HCT116 (cell line): ENCODE results near the gene UBXN10. TPM values are rescaled to one million over a fixed set of nuclear protein-coding genes. Genes with fewer than 3 reads are reported as not detected.

Experiments
- ATAC-seq: fragments of 200-7000 bp; cut with Tn5 transposase; 2 replicates; pipeline ENCODE4 v1.9.1; 2020; ENCODE audit warnings: mild to moderate bottlenecking, moderate library complexity
- BruUV-seq: library from RNA; stranded (reverse); fragments of 400-500 nt; replicated peaks from 2 replicates; lab custom pipeline; 2021; lab: Mats Ljungman, UMichigan
- CTCF ChIA-PET: fragments of 300-600 bp; sonication (Branson Sonifier 250); formaldehyde crosslinking; loops from one replicate; lab custom pipeline; 2021; ENCODE audit warnings: antibody characterized with exemption; lab: Charles Lee
- POLR2A ChIA-PET: fragments of 300-600, 350-600 bp; sonication (Branson Sonifier 250); formaldehyde crosslinking; loops from one replicate; lab custom pipeline; 2021; ENCODE audit warnings: antibody characterized with exemption; lab: Charles Lee
- RAD21 ChIA-PET, 2 experiments: fragments of 300-600 bp; sonication (Branson Sonifier 250); formaldehyde crosslinking; loops; one replicate each; lab custom pipeline; 2023; ENCODE audit warnings: low total read pairs in 2 of 2; ENCODE audit not compliant: uncharacterized antibody in 2 of 2, unreplicated experiment in 2 of 2, low non-redundant PET in 1 of 2; lab: Charles Lee
- DNase-seq: peaks from one replicate; pipeline ENCODE4 v3.0.0-alpha.2; 2010; ENCODE audit warnings: low read depth, low spot score
- H2AFZ ChIP-seq: fragments of 200-600 bp; shearing (Covaris generic), sonication (generic); 2 replicates; pipeline ENCODE4 v1.6.1; 2017; ENCODE audit warnings: low read depth, mixed run types, mixed read lengths, antibody characterized with exemption, low read length; ENCODE audit not compliant: poor library complexity, severe bottlenecking
- H3K27ac ChIP-seq: 2 replicates; pipeline ENCODE4 v1.5.1; 2012; ENCODE audit warnings: low read depth, low read length
- H3K27me3 ChIP-seq: fragments of 200-600 bp; sonication (generic); 2 replicates; pipeline ENCODE4 v1.6.1; 2016; ENCODE audit warnings: mixed run types, low read length, mixed read lengths; ENCODE audit not compliant: insufficient read depth
- H3K36me3 ChIP-seq, 2 experiments: fragments of 200-500 bp in 1 of 2; fragments of 200-600 bp in 1 of 2; sonication (Bioruptor generic) in 1 of 2; sonication (generic) in 1 of 2; 2 replicates each; pipeline versions ENCODE4 v1.5.1 to v1.6.1; 2014 to 2016; ENCODE audit warnings: low read length in 2 of 2, inconsistent platforms in 1 of 2, mixed read lengths in 1 of 2, mixed run types in 1 of 2; ENCODE audit not compliant: insufficient read depth in 2 of 2, control insufficient read depth in 1 of 2
- H3K4me1 ChIP-seq, 2 experiments: fragments of 200-600 bp in 1 of 2; sonication (generic) in 1 of 2; 2 replicates each; pipeline versions ENCODE4 v1.5.1 to v1.6.1; 2012 to 2017; ENCODE audit warnings: low read length in 2 of 2, inconsistent platforms in 1 of 2, mild to moderate bottlenecking in 1 of 2, mixed read lengths in 1 of 2, mixed run types in 1 of 2, moderate library complexity in 1 of 2; ENCODE audit not compliant: insufficient read depth in 2 of 2, control insufficient read depth in 1 of 2
- H3K4me2 ChIP-seq: fragments of 200-600 bp; sonication (generic); 2 replicates; pipeline ENCODE4 v1.6.1; 2017; ENCODE audit warnings: mixed run types, low read length, mixed read lengths
- H3K4me3 ChIP-seq, 2 experiments: fragments of 200-600 bp in 1 of 2; sonication (generic) in 1 of 2; replicated peaks in 1 of 2; 2 replicates each; pipeline ENCODE4 v1.5.1; 2011 to 2016; ENCODE audit warnings: low read length in 2 of 2, control low read depth in 1 of 2, low read depth in 1 of 2, mild to moderate bottlenecking in 1 of 2, mixed read lengths in 1 of 2, mixed run types in 1 of 2
- H3K79me2 ChIP-seq: fragments of 200-600 bp; sonication (generic); 2 replicates; pipeline ENCODE4 v1.6.1; 2017; ENCODE audit warnings: mild to moderate bottlenecking, mixed run types, low read length, moderate library complexity, mixed read lengths; ENCODE audit not compliant: insufficient read depth
- H3K9ac ChIP-seq: fragments of 200-600 bp; sonication (generic); 2 replicates; pipeline ENCODE4 v1.6.1; 2016; ENCODE audit warnings: low read length, mixed read lengths
- H3K9me2 ChIP-seq: fragments of 200-600 bp; sonication (generic), shearing (Covaris generic); 2 replicates; pipeline ENCODE4 v1.6.1; 2017; ENCODE audit warnings: mixed run types, mild to moderate bottlenecking, moderate library complexity; ENCODE audit not compliant: insufficient read depth
- H3K9me3 ChIP-seq, 2 experiments: fragments of 200-500 bp in 1 of 2; fragments of 200-600 bp in 1 of 2; sonication (Bioruptor generic) in 1 of 2; sonication (generic) in 1 of 2; 2 replicates each; pipeline ENCODE4 v1.6.1; 2014 to 2017; ENCODE audit warnings: low read length in 2 of 2, mixed read lengths in 2 of 2, inconsistent platforms in 1 of 2, low read depth in 1 of 2, mild to moderate bottlenecking in 1 of 2, mixed run types in 1 of 2, moderate library complexity in 1 of 2; ENCODE audit not compliant: control insufficient read depth in 1 of 2, insufficient read depth in 1 of 2
- H4K20me1 ChIP-seq: fragments of 200-600 bp; sonication (generic), shearing (Covaris generic); 2 replicates; pipeline ENCODE4 v1.6.1; 2017; ENCODE audit warnings: mixed run types, mild to moderate bottlenecking, moderate library complexity; ENCODE audit not compliant: insufficient read depth
- CBX3 ChIP-seq: IDR thresholded peaks from 2 replicates; pipeline ENCODE4 v1.6.1; 2012; ENCODE audit warnings: low read depth
- CEBPB ChIP-seq: IDR thresholded peaks from 2 replicates; pipeline ENCODE4 v1.6.1; 2012; ENCODE audit warnings: low read depth
- EGR1 ChIP-seq: IDR thresholded peaks from 2 replicates; pipeline ENCODE4 v1.6.1; 2012; ENCODE audit warnings: low read depth
- ELF1 ChIP-seq: IDR thresholded peaks from 2 replicates; pipeline ENCODE4 v1.6.1; 2012; ENCODE audit warnings: low read depth, borderline replicate concordance
- EZH2 ChIP-seq: fragments of 200-600 bp; sonication (generic); IDR thresholded peaks from 2 replicates; pipeline ENCODE4 v1.6.1; 2017; ENCODE audit warnings: antibody characterized with exemption, mixed run types
- EZH2phosphoT487 ChIP-seq: fragments of 200-600 bp; IDR thresholded peaks from 2 replicates; pipeline ENCODE4 v1.6.1; 2018; ENCODE audit warnings: antibody characterized with exemption, borderline replicate concordance
- JUND ChIP-seq: IDR thresholded peaks from 2 replicates; pipeline ENCODE4 v1.6.1; 2012
- POLR2A ChIP-seq: IDR thresholded peaks from 2 replicates; pipeline ENCODE4 v1.7.0; 2011; ENCODE audit warnings: borderline replicate concordance; ENCODE audit not compliant: insufficient read depth, insufficient read length; ENCODE audit errors: extremely low read depth
- POLR2AphosphoS5 ChIP-seq: IDR thresholded peaks from 2 replicates; pipeline ENCODE4 v1.6.1; 2011; ENCODE audit warnings: mild to moderate bottlenecking, low read depth, low read length, moderate library complexity
- RAD21 ChIP-seq: IDR thresholded peaks from 2 replicates; pipeline ENCODE4 v1.6.1; 2012; ENCODE audit warnings: low read depth, mild to moderate bottlenecking
- SIN3A ChIP-seq: IDR thresholded peaks from 2 replicates; pipeline ENCODE4 v1.6.1; 2012; ENCODE audit warnings: low read depth
- SP1 ChIP-seq: IDR thresholded peaks from 2 replicates; pipeline ENCODE4 v1.6.1; 2012; ENCODE audit warnings: low read depth
- SRF ChIP-seq: IDR thresholded peaks from 2 replicates; pipeline ENCODE4 v1.6.1; 2012; ENCODE audit warnings: low read depth
- TCF7L2 ChIP-seq: IDR thresholded peaks from 2 replicates; pipeline ENCODE4 v1.7.0; 2011; ENCODE audit warnings: borderline replicate concordance, inconsistent platforms; ENCODE audit not compliant: insufficient read depth, insufficient read length; ENCODE audit errors: extremely low read depth
- YY1 ChIP-seq: IDR thresholded peaks from 2 replicates; pipeline ENCODE4 v1.6.1; 2011; ENCODE audit warnings: low read length, low read depth, moderate library complexity, mild to moderate bottlenecking; ENCODE audit not compliant: insufficient replicate concordance; ENCODE audit errors: extremely low read depth
- ZFX ChIP-seq: fragments of 450-650 bp; IDR thresholded peaks from 2 replicates; pipeline ENCODE4 v1.6.1; 2017
- ZNF274 ChIP-seq: fragments of 200-500 bp; sonication (Bioruptor generic); IDR thresholded peaks from 2 replicates; pipeline ENCODE4 v1.6.1; 2014; ENCODE audit warnings: mild to moderate bottlenecking, low read depth, low read length, inconsistent platforms
- intact Hi-C: fragments of 100-400 bp; cut with micrococcal nuclease; formaldehyde crosslinking; loops from 2 replicates; pipeline ENCODE4 v1.10.0; 2022
- total RNA-seq: library from RNA; stranded (reverse); gene quantifications from one replicate; pipeline ENCODE4 v1.2.1, GENCODE V29; 2021; ENCODE audit not compliant: unreplicated experiment
- TF ChIP-seq, protein P1 (sequence below), 3 experiments: fragments of 200-600 bp in 1 of 3; sonication (generic) in 1 of 3; IDR thresholded peaks in 2 of 3; conservative IDR thresholded peaks in 1 of 3; 2 replicates each; pipeline ENCODE4 v1.5.1; 2012 to 2017; ENCODE audit warnings: low read depth in 2 of 3, low read length in 2 of 3, antibody characterized with exemption in 1 of 3, borderline replicate concordance in 1 of 3, control low read depth in 1 of 3, mild to moderate bottlenecking in 1 of 3, mixed read lengths in 1 of 3, mixed run types in 1 of 3, moderate library complexity in 1 of 3; ENCODE audit not compliant: insufficient read depth in 1 of 3
- TF ChIP-seq, protein P2 (sequence below): IDR thresholded peaks from 2 replicates; pipeline ENCODE4 v1.6.1; 2012; ENCODE audit warnings: low read depth
- TF ChIP-seq, protein P3 (sequence below): IDR thresholded peaks from 2 replicates; pipeline ENCODE4 v1.6.1; 2011; ENCODE audit warnings: mild to moderate bottlenecking, low read length, moderate library complexity; ENCODE audit not compliant: insufficient replicate concordance; ENCODE audit errors: extremely low read depth

Gene UBXN10
- total RNA-seq, 1 experiment from 2014 or later, result not detected

DNA sequence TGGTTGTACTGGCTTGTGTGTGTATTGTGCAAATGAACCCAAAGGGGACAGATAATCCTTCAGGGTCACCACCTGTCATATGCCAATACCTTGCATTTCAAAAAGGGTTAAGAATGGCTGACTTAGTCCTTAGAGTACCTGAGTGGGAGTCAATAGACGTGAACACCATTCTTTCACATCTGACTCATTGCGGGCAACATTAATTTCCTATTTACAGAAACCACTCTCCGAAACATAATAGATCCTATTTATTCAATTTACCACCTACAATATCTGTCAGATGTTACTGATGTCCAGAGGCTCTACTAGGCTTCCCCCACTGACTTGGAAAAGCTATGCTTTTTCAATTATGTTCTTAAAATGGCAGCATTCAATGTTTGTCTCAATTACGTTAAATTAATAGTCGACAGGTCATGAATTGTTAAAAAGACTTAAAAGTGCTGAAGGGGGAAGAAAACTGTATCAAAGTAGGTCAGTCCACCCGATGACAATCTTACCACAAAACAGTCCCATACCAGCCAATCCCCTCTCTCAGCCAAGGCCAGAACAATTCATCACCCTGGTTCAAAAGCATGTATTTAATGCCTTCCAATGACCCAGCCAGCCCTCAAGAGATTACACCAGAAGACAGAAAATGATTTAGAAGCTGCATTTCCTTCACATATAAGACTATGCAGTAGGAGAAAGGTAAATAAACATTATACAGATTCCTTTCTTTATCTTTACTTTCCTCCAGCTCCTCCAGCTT lies 49.1 kb downstream of the UBXN10 start:
- no peaks in the 10 kb centered on the region for H3K79me2 ChIP-seq
- no peak overlapping the region for H3K4me3 ChIP-seq
- RAD21 ChIA-PET, result no interaction called here
- DNase-seq, result no peak
- intact Hi-C loops, result no loop called here
- H3K36me3 ChIP-seq, result no peaks in the 10 kb centered on the region
- no peaks in the 10 kb centered on the region for H3K9me2 ChIP-seq
- no peaks in the 10 kb centered on the region for H3K4me1 ChIP-seq
- POLR2A ChIA-PET, result no interaction called here
- H4K20me1 ChIP-seq, result no peaks in the 10 kb centered on the region
- no TSS peak for BruUV-seq
- H2AFZ ChIP-seq, result no peak overlapping the region
- CTCF ChIA-PET, result no interaction called here
- ATAC-seq, result no peak
- H3K9me3 ChIP-seq, result no peaks in the 10 kb centered on the region
- H3K27ac ChIP-seq, result no peak overlapping the region
- no peak overlapping the region for H3K9ac ChIP-seq
- H3K4me2 ChIP-seq, result no peak overlapping the region
- no peak for TF ChIP-seq ZFX
- TF ChIP-seq YY1, result no peak
- TF ChIP-seq SIN3A, result no peak
- TF ChIP-seq CEBPB, result no peak
- TF ChIP-seq, protein P1, sequence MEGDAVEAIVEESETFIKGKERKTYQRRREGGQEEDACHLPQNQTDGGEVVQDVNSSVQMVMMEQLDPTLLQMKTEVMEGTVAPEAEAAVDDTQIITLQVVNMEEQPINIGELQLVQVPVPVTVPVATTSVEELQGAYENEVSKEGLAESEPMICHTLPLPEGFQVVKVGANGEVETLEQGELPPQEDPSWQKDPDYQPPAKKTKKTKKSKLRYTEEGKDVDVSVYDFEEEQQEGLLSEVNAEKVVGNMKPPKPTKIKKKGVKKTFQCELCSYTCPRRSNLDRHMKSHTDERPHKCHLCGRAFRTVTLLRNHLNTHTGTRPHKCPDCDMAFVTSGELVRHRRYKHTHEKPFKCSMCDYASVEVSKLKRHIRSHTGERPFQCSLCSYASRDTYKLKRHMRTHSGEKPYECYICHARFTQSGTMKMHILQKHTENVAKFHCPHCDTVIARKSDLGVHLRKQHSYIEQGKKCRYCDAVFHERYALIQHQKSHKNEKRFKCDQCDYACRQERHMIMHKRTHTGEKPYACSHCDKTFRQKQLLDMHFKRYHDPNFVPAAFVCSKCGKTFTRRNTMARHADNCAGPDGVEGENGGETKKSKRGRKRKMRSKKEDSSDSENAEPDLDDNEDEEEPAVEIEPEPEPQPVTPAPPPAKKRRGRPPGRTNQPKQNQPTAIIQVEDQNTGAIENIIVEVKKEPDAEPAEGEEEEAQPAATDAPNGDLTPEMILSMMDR (IDR thresholded peaks at IDR 0.05 in 2 of 3, conservative IDR thresholded peaks at IDR 0.05 in 1 of 3; ENCODE audit: borderline replicate concordance in 1 of 3, insufficient read depth in 1 of 3, low read depth in 2 of 3, low read length in 2 of 3), result no peak
- TF ChIP-seq EZH2, result no peak
- TF ChIP-seq, protein P2, sequence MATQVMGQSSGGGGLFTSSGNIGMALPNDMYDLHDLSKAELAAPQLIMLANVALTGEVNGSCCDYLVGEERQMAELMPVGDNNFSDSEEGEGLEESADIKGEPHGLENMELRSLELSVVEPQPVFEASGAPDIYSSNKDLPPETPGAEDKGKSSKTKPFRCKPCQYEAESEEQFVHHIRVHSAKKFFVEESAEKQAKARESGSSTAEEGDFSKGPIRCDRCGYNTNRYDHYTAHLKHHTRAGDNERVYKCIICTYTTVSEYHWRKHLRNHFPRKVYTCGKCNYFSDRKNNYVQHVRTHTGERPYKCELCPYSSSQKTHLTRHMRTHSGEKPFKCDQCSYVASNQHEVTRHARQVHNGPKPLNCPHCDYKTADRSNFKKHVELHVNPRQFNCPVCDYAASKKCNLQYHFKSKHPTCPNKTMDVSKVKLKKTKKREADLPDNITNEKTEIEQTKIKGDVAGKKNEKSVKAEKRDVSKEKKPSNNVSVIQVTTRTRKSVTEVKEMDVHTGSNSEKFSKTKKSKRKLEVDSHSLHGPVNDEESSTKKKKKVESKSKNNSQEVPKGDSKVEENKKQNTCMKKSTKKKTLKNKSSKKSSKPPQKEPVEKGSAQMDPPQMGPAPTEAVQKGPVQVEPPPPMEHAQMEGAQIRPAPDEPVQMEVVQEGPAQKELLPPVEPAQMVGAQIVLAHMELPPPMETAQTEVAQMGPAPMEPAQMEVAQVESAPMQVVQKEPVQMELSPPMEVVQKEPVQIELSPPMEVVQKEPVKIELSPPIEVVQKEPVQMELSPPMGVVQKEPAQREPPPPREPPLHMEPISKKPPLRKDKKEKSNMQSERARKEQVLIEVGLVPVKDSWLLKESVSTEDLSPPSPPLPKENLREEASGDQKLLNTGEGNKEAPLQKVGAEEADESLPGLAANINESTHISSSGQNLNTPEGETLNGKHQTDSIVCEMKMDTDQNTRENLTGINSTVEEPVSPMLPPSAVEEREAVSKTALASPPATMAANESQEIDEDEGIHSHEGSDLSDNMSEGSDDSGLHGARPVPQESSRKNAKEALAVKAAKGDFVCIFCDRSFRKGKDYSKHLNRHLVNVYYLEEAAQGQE, result no peak
- no peak for TF ChIP-seq ELF1
- TF ChIP-seq, protein P3, sequence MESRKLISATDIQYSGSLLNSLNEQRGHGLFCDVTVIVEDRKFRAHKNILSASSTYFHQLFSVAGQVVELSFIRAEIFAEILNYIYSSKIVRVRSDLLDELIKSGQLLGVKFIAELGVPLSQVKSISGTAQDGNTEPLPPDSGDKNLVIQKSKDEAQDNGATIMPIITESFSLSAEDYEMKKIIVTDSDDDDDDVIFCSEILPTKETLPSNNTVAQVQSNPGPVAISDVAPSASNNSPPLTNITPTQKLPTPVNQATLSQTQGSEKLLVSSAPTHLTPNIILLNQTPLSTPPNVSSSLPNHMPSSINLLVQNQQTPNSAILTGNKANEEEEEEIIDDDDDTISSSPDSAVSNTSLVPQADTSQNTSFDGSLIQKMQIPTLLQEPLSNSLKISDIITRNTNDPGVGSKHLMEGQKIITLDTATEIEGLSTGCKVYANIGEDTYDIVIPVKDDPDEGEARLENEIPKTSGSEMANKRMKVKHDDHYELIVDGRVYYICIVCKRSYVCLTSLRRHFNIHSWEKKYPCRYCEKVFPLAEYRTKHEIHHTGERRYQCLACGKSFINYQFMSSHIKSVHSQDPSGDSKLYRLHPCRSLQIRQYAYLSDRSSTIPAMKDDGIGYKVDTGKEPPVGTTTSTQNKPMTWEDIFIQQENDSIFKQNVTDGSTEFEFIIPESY, result no peak
- no peak for TF ChIP-seq SRF
- TF ChIP-seq TCF7L2, result no peak
- TF ChIP-seq JUND, result no peak
- TF ChIP-seq CBX3, result no peak
- no peak for TF ChIP-seq RAD21
- TF ChIP-seq EGR1, result no peak
- no peak for TF ChIP-seq POLR2AphosphoS5
- no peak for TF ChIP-seq POLR2A
- no peak for TF ChIP-seq EZH2phosphoT487
- TF ChIP-seq ZNF274, result no peak
- TF ChIP-seq SP1, result no peak
- H3K27me3 ChIP-seq, result peaks cover 7% of the 10 kb centered on the region
